Stomach (tissue), 4 donors: ENCODE measurements around the gene RNF113B.

Experiments used
- CTCF ChIP-seq, 7 experiments: fragments of 450-650 bp in 4 of 7; fragments of 200-600 bp in 3 of 7; sonication (generic) in 3 of 7; IDR thresholded peaks; one replicate each; pipeline ENCODE4 v1.5.1; 2016 to 2019; ENCODE audit warnings: antibody characterized with exemption in 7 of 7, control low read depth in 2 of 7, mild to moderate bottlenecking in 1 of 7
- EP300 ChIP-seq: sonication (generic); formaldehyde crosslinking; IDR thresholded peaks from one replicate; pipeline ENCODE4 v1.6.1; 2017; ENCODE audit warnings: antibody characterized with exemption
- POLR2A ChIP-seq, 4 donors: fragments of 450-650 bp; IDR thresholded peaks; one replicate each; pipeline ENCODE4 v1.6.1; 2016; ENCODE audit warnings: antibody characterized with exemption in 4 of 4, control low read depth in 2 of 4, mild to moderate bottlenecking in 1 of 4, moderate library complexity in 1 of 4
- POLR2AphosphoS5 ChIP-seq, 3 donors: sonication (generic); formaldehyde crosslinking; IDR thresholded peaks; one replicate each; pipeline ENCODE4 v1.6.1; 2016; ENCODE audit warnings: antibody characterized with exemption in 3 of 3

- TF ChIP-seq CTCF (IDR thresholded peaks at IDR 0.05) (no peak), EP300 (no peak), POLR2A (IDR thresholded peaks at IDR 0.05) (no peak), POLR2AphosphoS5 (IDR thresholded peaks at IDR 0.05) (no peak)
Observed at GRCh38 chr13:98212763-98213162, 35.7 kb upstream of the RNF113B start.
